ENCODE measurements around the gene POT1. TPM values are rescaled to one million over a fixed set of nuclear protein-coding genes. Genes with fewer than 3 reads are reported as not detected.

POT1 gene
- total and polyA plus RNA-seq, 7 experiments from 2014 or later: 13.1 to 33.8 (median 26.9) TPM

DNA sequence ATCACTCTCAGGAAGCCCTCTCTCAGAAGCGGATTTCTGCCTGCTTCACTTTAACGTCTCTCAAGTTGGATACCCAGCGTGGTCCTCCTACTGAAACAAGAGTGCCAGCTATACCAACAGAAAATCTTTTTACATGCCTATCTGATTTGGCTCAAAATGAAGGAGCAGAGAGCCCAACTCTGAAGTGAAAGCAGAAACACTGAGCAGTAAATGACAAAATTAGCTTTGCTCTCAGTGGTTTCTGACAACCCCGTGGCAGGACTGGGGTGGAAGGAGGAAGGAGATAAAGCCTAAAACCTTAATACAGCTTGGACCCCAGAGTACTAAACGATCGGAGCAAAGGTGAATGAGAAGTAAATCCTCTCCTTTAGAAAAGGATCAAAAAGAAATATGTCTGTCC, 139.0 kb downstream of the POT1 start:
- Mint-ChIP-seq H3K4me3 (no peak overlapping the region), H3K27me3 (peaks cover 6 to 42% (median 30%) of the 10 kb centered on the region in 5 donors), H3K27ac (no peak overlapping the region), H3K4me1 (no peaks in the 10 kb centered on the region), H3K36me3 (no peaks in the 10 kb centered on the region), H3K9me3 (peaks cover 0 to 4% (median 2%) of the 10 kb centered on the region in 11 donors)
- Histone ChIP-seq H3K4me1 (ENCODE audit: control insufficient read depth in 2 of 2, insufficient read depth in 2 of 2, low read length in 2 of 2) (no peaks in the 10 kb centered on the region), H3K9me3 (ENCODE audit: control insufficient read depth in 2 of 3, low read length in 3 of 3) (no peaks in the 10 kb centered on the region), H3K36me3 (ENCODE audit: control insufficient read depth in 2 of 3, insufficient read depth in 3 of 3, low read length in 3 of 3) (no peaks in the 10 kb centered on the region), H3K4me3 (ENCODE audit: low read length) (no peak overlapping the region), H3K27me3 (ENCODE audit: control insufficient read depth in 2 of 2, insufficient read depth in 2 of 2, low read length in 2 of 2) (no peaks in the 10 kb centered on the region), H3K27ac (ENCODE audit: low read depth, low read length) (no peak overlapping the region)
- intact Hi-C loops (cut with micrococcal nuclease): no loop called here
- DNase-seq: no peak
- ChIA-PET CTCF (no interaction called here), POLR2A (no interaction called here)
- ATAC-seq: no peak

DNA sequence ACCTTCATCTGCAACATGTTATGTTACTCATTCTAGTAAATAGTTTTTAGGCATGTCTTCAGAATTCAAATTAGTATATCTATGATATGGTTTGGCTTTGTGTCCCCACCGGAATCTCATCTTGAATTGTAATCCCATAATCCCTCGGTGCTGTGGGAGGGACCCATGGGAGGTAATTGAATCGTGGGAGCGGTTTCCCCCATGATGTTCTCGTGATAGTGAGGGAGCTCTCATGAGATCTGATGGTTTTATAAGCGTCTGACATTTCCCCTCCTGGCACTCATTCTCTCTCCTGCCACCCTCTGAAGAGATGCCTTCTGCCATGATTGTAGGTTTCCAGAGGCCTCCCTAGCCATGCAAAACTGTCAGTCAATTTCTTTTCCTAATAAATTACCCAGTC, 143.6 kb downstream of the POT1 start:
- H3K27me3 ChIP-seq (ENCODE audit: control insufficient read depth in 2 of 2, insufficient read depth in 2 of 2, low read length in 2 of 2): no peaks in the 10 kb centered on the region
- H3K9me3 ChIP-seq (ENCODE audit: control insufficient read depth in 2 of 3, low read length in 3 of 3): no peaks in the 10 kb centered on the region
- no peaks in the 10 kb centered on the region for H3K4me1 ChIP-seq (ENCODE audit: control insufficient read depth in 2 of 2, insufficient read depth in 2 of 2, low read length in 2 of 2)
- ChIA-PET CTCF (no interaction called here), POLR2A (no interaction called here)
- peaks cover 3 to 29% (median 18%) of the 10 kb centered on the region in 5 donors for H3K27me3 Mint-ChIP-seq
- no peaks in the 10 kb centered on the region for H3K4me1 Mint-ChIP-seq
- intact Hi-C loops (cut with micrococcal nuclease): loop anchor here in 1 of 2 donors (5.0 kb wide), 1 partner anchor 684 kb away; no protein-coding TSS in a partner anchor
- peaks cover 0 to 3% (median 0%) of the 10 kb centered on the region in 11 donors for H3K9me3 Mint-ChIP-seq
- H3K4me3 Mint-ChIP-seq: no peak overlapping the region
- no peak overlapping the region for H3K4me3 ChIP-seq (ENCODE audit: low read length)
- no peak overlapping the region for H3K27ac ChIP-seq (ENCODE audit: low read depth, low read length)
- H3K36me3 ChIP-seq (ENCODE audit: control insufficient read depth in 2 of 3, insufficient read depth in 3 of 3, low read length in 3 of 3): no peaks in the 10 kb centered on the region
- H3K36me3 Mint-ChIP-seq: no peaks in the 10 kb centered on the region
- ATAC-seq (no peak), DNase-seq (no peak)
- H3K27ac Mint-ChIP-seq: no peak overlapping the region

DNA sequence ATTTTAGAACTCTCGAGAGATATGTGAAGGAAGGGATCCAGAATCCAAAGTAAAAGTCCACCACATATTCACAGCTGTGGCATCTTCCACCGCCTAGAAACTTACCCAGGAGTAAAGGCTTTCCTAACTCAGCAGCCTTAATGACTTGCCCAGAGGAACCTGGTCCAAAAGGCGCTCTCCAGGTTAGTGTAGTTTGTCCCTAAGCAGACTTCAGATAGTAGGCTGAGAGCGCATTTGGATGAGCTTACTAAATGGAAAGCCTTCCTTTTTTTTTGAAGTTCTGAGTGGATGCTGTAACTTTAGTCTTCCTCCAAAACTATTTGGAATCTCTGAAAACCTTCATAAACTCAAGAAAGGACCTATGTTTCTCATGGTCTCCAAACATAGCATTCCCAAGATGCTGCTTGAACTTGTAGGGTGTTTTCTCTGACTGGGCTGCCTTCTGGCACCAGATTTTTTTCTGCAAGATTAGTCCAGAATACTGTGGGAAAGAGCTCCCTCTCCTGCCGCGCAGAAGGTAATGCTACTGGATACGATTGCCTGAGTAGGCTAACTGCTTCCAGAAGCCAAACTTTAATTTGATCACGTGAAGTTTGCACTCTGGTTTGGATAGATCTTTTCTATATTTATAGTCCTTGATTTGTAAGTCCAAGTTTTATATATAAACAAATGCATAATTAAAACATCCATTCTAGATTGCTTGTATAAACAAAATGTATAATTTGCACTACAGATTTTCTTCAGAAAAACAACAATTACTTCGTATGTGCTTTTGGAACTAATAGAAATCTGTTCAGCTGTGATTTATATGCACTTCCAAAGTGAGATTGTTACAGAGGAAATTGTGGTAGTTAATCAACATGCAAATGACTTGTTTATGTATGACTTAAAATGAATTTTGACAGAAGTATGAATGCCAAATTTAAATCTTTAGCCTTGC, 144.5 kb downstream of the POT1 start:
- H3K27me3 Mint-ChIP-seq: peaks cover 2 to 25% (median 11%) of the 10 kb centered on the region in 5 donors
- H3K27me3 ChIP-seq (ENCODE audit: control insufficient read depth in 2 of 2, insufficient read depth in 2 of 2, low read length in 2 of 2): no peaks in the 10 kb centered on the region
- H3K9me3 Mint-ChIP-seq: peaks cover 0 to 3% (median 0%) of the 10 kb centered on the region in 11 donors
- ChIA-PET CTCF (no interaction called here), POLR2A (no interaction called here)
- H3K4me3 Mint-ChIP-seq: no peak overlapping the region
- no peak overlapping the region for H3K27ac ChIP-seq (ENCODE audit: low read depth, low read length)
- no peaks in the 10 kb centered on the region for H3K36me3 Mint-ChIP-seq
- H3K9me3 ChIP-seq (ENCODE audit: control insufficient read depth in 2 of 3, low read length in 3 of 3): no peaks in the 10 kb centered on the region
- no peaks in the 10 kb centered on the region for H3K36me3 ChIP-seq (ENCODE audit: control insufficient read depth in 2 of 3, insufficient read depth in 3 of 3, low read length in 3 of 3)
- H3K4me1 ChIP-seq (ENCODE audit: control insufficient read depth in 2 of 2, insufficient read depth in 2 of 2, low read length in 2 of 2): no peaks in the 10 kb centered on the region
- no peak overlapping the region for H3K4me3 ChIP-seq (ENCODE audit: low read length)
- intact Hi-C loops (cut with micrococcal nuclease): loop anchor here in 1 of 2 donors (5.0 kb wide), 1 partner anchor 683 kb away; no protein-coding TSS in a partner anchor
- H3K4me1 Mint-ChIP-seq: no peaks in the 10 kb centered on the region
- DNase-seq (no peak), ATAC-seq (no peak)
- no peak overlapping the region for H3K27ac Mint-ChIP-seq

DNA sequence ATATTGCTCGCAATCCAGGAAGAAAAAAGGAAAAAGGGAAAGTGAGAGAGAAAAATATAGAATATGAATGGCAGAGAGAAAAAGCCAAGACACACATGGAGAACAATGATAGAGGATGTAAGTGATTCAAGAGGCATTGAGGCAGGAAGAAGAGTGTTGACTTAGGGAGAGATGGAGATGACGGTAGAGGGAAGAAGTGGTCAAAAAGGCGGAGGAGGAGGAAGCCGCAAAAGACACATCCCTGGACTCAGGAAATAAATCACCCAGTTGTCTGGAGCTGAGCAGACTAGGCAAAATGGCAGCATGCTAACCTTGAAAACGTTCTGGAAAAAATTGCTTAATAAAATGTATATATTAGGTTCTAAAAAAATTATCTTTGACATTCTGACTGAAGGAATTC, 146.4 kb downstream of the POT1 start:
- Histone ChIP-seq H3K9me3 (ENCODE audit: control insufficient read depth in 2 of 3, low read length in 3 of 3) (no peaks in the 10 kb centered on the region), H3K4me3 (ENCODE audit: low read length) (no peak overlapping the region), H3K36me3 (ENCODE audit: control insufficient read depth in 2 of 3, insufficient read depth in 3 of 3, low read length in 3 of 3) (no peaks in the 10 kb centered on the region), H3K27ac (ENCODE audit: low read depth, low read length) (no peak overlapping the region), H3K4me1 (ENCODE audit: control insufficient read depth in 2 of 2, insufficient read depth in 2 of 2, low read length in 2 of 2) (no peaks in the 10 kb centered on the region), H3K27me3 (ENCODE audit: control insufficient read depth in 2 of 2, insufficient read depth in 2 of 2, low read length in 2 of 2) (no peaks in the 10 kb centered on the region)
- no peaks in the 10 kb centered on the region for H3K4me1 Mint-ChIP-seq
- ATAC-seq (no peak), DNase-seq (no peak)
- peaks cover 2 to 27% (median 6%) of the 10 kb centered on the region in 5 donors for H3K27me3 Mint-ChIP-seq
- H3K36me3 Mint-ChIP-seq: no peaks in the 10 kb centered on the region
- H3K27ac Mint-ChIP-seq: no peak overlapping the region
- intact Hi-C loops (cut with micrococcal nuclease): no loop called here
- no peak overlapping the region for H3K4me3 Mint-ChIP-seq
- POLR2A ChIA-PET: no interaction called here
- peaks cover 0 to 3% (median 0%) of the 10 kb centered on the region in 11 donors for H3K9me3 Mint-ChIP-seq
- CTCF ChIA-PET: no interaction called here

DNA sequence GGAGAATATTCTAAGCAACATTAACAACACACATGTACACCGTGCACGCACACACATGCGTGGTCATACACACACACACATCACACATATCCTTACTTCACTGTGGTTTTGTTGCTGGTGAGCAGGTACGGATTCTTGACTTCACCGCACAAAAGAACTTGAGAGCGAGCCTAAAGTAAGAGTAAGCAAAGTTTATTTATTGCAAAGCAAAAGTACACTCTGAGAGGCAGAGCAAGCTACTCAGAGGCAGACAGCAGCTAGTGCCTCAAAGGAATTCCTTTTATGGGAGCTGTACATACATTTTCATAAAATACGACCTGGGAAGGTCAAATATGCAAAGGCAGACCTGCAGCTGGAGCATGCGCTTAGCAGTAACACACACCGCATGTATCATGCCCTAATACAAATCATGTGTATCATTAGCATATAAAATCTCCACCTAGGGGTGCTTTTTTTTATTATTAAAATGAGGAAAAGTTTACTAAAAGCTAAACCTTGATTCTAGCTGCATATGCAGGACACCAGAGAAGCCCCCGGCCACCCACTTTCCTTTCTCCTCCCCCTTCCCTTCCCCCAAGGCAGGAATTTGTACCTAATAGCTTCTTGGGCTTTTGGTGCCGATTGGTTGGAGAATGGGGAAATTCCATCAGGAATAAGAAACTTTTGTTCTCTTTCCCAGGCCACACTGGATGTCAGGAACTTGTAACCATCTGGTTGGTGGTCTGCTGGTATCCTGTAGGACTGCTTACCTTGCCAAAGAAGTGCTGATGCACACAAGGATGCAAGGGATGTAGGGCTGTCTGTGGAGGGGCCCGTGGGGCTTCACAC, 147.5 kb downstream of the POT1 start:
- intact Hi-C loops (cut with micrococcal nuclease): no loop called here

DNA sequence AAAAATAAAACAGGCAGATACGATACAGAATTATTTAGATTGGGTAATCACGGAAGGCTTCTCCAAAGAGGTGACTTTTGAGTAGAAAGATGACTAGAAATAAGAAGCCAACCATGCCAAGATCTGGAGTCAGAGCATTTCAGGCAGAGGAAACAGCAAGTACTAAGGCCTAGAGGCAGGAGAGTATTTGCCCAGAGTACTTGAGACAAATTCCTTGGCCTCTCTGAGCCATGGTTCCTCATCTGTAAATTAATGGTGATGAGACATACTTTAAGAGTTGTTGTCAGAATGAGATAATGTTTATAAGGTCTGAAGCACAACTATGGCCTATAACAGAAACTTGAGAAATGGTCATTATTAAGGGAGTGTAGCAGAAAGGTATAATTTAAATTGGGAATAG, 148.2 kb downstream of the POT1 start:
- no peaks in the 10 kb centered on the region for H3K36me3 Mint-ChIP-seq
- H3K9me3 Mint-ChIP-seq: peaks cover 0 to 3% (median 0%) of the 10 kb centered on the region in 11 donors
- Histone ChIP-seq H3K27me3 (ENCODE audit: control insufficient read depth in 2 of 2, insufficient read depth in 2 of 2, low read length in 2 of 2) (no peaks in the 10 kb centered on the region), H3K27ac (ENCODE audit: low read depth, low read length) (no peak overlapping the region), H3K4me3 (ENCODE audit: low read length) (no peak overlapping the region), H3K36me3 (ENCODE audit: control insufficient read depth in 2 of 3, insufficient read depth in 3 of 3, low read length in 3 of 3) (no peaks in the 10 kb centered on the region), H3K4me1 (ENCODE audit: control insufficient read depth in 2 of 2, insufficient read depth in 2 of 2, low read length in 2 of 2) (no peaks in the 10 kb centered on the region), H3K9me3 (ENCODE audit: control insufficient read depth in 2 of 3, low read length in 3 of 3) (no peaks in the 10 kb centered on the region)
- H3K4me1 Mint-ChIP-seq: no peaks in the 10 kb centered on the region
- ATAC-seq (no peak), DNase-seq (no peak)
- intact Hi-C loops (cut with micrococcal nuclease): no loop called here
- CTCF ChIA-PET: no interaction called here
- no peak overlapping the region for H3K27ac Mint-ChIP-seq
- peaks cover 2 to 24% (median 12%) of the 10 kb centered on the region in 5 donors for H3K27me3 Mint-ChIP-seq
- POLR2A ChIA-PET: no interaction called here
- H3K4me3 Mint-ChIP-seq: no peak overlapping the region

More for the DNA sequence above, 147.5 kb downstream of the POT1 start:
- DNase-seq (no peak), ATAC-seq (no peak)
- Mint-ChIP-seq H3K27ac (no peak overlapping the region), H3K36me3 (no peaks in the 10 kb centered on the region), H3K4me1 (no peaks in the 10 kb centered on the region), H3K9me3 (peaks cover 0 to 3% (median 0%) of the 10 kb centered on the region in 11 donors), H3K27me3 (peaks cover 2 to 29% (median 12%) of the 10 kb centered on the region in 5 donors), H3K4me3 (no peak overlapping the region)
- Histone ChIP-seq H3K4me1 (ENCODE audit: control insufficient read depth in 2 of 2, insufficient read depth in 2 of 2, low read length in 2 of 2) (no peaks in the 10 kb centered on the region), H3K36me3 (ENCODE audit: control insufficient read depth in 2 of 3, insufficient read depth in 3 of 3, low read length in 3 of 3) (no peaks in the 10 kb centered on the region), H3K4me3 (ENCODE audit: low read length) (no peak overlapping the region), H3K27me3 (ENCODE audit: control insufficient read depth in 2 of 2, insufficient read depth in 2 of 2, low read length in 2 of 2) (no peaks in the 10 kb centered on the region), H3K9me3 (ENCODE audit: control insufficient read depth in 2 of 3, low read length in 3 of 3) (no peaks in the 10 kb centered on the region), H3K27ac (ENCODE audit: low read depth, low read length) (no peak overlapping the region)
- POLR2A ChIA-PET: no interaction called here
- CTCF ChIA-PET: no interaction called here
